HG03196 (cell line): ENCODE data around the gene ZAR1.
"Not testable (repeated sequence)": the region's sequence is repeated elsewhere in the genome, so short reads cannot be mapped to it uniquely, and the experiment has no call there.

Experiments
- ATAC-seq: cut with Tn5 transposase; IDR thresholded peaks from one replicate; pipeline ENCODE4 v1.9.1; 2021; ENCODE audit not compliant: unreplicated experiment

The ZAR1 gene, protein sequence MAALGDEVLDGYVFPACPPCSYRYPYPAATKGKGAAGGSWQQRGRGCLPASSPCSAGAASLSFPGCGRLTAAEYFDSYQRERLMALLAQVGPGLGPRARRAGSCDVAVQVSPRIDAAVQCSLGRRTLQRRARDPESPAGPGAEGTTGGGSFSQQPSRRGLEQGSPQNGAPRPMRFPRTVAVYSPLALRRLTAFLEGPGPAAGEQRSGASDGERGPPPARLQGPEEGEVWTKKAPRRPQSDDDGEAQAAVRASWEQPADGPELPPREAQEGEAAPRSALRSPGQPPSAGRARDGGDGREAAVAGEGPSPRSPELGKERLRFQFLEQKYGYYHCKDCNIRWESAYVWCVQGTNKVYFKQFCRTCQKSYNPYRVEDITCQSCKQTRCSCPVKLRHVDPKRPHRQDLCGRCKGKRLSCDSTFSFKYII

DNA sequence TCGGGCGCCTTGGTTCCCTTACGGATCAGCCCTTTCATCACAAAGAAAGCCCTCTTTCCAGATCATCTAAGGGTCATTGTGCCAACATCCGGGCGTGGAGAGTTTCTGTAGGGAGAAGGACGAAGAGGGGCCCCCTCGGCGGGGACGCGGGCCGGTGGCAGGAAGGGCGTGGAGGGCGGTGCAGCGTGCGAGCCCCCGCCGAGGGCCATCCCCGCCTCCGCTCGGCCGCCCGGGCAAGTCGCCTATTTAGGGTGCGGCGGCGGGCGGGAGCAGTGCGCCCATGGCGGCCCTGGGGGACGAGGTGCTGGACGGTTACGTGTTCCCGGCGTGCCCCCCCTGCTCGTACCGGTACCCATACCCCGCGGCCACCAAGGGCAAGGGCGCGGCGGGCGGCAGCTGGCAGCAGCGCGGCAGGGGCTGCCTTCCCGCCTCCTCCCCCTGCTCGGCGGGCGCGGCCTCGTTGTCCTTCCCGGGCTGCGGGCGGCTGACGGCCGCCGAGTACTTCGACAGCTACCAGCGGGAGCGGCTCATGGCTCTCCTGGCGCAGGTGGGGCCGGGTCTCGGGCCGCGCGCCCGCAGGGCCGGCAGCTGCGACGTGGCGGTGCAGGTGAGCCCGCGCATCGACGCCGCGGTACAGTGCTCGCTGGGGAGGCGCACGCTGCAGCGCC is at the start of gene ZAR1:
Gene ZAR1, plus strand, starts transcription at position 241 of the 668 bp plus-strand sequence. Its CDS starts 40 bp downstream, at position 281.
- no peak for ATAC-seq

DNA sequence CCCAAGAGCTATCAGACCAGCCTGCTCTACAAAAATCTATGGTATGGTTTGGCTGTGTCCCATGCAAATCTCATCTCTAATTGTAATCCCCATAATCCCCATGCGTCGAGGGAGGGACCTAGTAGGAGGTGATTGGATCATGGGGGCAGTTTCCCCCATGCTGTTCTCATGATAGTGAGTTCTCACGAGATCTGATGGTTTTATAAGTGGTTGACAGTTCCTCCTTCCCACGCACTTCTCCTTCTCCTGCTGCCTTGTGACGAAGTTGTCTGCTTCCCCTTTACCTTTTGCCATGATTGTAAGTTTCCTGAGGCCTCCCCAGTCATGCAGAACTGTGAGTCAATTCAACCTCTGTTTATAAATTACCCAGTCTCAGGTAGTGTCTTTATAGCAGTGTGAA is 49.1 kb upstream of the ZAR1 start:
- ATAC-seq: not testable (repeated sequence)

DNA sequence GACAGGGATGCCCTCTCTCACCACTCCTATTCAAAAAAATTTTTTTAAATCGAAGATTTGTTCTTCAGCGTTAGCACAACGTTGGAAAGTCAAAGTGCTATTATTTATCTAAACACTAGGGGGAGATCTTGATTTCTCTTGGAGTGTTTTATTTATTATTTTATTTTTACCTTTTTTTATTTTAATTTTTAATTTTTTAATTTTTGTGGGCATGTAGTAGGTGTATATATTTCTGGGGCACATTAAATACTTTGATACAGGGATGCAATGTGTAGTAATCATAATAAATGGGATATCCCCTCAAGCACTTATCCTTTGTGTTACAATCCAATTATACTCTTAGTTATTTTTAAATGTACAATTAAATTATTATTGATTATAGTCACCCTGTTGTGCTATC is 44.3 kb upstream of the ZAR1 start:
- no peak for ATAC-seq

DNA sequence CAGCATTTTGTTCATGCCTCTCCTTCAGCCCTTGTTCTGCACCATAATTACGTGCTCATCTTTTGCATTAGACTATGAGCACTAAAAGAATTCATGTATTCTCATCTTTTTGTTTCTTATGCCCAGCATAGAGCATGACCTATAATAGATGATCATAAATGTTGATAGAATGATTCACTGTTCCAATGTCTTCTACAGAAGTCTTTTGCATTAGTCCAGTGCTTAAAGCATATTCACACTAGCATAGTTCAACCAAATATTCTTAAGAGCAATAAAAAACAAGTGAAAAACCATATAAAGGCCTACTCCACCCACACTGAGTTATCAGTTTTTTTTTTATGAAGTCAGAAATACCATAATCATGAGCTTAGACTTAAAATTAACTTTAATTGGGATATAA is 43.4 kb upstream of the ZAR1 start:
- no peak for ATAC-seq

DNA sequence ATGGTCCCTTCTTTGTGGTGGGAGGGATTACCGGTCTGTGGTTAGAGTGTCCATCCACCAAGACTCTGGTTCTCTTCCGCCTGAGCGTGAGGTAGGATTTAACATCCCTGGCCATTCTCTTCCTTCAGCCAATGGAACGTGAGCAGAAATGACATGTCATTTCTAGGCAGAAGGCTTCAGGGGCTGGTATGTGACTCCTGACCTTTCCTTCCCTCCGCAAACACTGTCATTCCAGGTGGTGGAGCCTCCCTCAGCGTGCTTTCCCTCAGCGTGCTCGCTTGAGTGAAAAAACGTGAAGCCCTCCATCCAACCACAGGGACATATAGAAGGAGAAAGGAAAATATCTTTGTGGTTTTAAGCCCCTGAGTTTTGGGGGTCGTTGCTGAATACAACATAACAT is 40.9 kb upstream of the ZAR1 start:
- ATAC-seq: no peak

DNA sequence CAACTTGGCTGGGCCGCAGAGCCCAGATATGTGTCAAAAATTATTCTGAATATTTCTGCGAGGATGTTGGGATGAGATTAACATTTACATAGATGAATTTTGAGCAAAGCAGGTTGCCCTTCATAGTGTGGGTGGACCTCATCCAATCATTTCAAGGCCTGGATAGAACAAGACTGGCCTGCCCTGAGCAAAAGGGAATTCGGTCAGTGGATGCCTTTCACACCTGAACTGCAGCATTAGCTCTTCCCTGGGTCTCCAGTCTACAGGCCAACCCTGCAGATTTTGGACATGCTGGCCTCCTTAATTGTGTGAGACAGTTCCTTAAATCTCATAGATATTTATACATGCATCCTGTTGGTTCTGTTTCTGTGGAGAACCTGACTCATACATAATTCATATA is 39.3 kb upstream of the ZAR1 start:
- ATAC-seq: no peak

DNA sequence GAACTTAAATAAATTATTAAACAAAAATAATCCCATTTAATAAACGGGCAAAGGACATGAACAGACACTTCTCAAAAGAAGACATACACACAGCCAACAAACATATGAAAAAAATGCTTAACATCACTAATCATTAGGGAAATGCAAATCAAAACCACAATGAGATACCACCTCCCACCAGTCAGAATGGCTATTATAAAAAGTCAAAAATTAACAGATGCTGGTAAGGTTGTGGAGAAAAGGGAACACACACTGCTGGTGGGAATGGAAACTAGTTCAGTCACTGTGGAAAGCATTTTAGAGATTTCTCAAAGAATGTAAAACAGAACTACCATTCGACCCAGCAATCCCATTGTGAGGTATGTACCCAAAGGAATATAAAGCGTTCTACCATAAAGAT is 38.4 kb upstream of the ZAR1 start:
- not testable (repeated sequence) for ATAC-seq

DNA sequence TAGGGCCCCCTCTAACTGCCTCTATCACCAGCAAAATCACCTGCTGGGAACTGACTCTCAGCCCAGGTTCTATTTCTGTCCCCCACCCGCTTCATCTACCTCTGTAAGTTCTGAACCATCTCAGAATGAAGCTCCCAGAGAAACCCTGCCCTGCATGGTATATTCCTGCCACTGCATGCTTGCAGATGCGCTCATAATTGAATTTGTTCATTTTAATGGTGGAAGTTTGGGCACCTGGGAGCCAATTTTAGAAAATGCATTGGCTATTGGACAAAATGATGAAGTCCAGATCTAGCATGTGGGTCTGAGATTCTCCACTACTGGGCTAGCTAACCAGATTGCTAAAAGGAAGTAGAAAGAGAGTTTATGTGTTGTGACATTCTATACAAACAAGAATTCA is 35.5 kb upstream of the ZAR1 start:
- no peak for ATAC-seq

DNA sequence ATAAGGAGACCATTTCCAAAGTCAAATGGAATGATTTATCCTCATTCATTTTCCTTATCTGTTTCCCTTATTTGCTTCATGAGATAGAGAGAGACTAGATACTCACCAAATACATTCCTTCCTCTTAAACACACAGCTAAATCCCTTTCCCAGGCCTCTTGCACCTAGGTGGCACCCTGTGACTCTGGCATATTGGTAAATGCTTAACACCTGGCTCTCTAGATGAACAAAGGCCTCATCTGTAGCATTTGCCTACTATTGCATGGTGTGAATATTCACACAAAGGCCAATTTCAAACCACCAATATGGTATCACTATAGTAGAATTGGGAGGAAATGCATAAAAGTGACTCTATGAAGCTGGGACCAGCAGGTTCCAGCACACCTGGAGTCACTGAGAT is 29.1 kb upstream of the ZAR1 start:
- ATAC-seq: no peak

DNA sequence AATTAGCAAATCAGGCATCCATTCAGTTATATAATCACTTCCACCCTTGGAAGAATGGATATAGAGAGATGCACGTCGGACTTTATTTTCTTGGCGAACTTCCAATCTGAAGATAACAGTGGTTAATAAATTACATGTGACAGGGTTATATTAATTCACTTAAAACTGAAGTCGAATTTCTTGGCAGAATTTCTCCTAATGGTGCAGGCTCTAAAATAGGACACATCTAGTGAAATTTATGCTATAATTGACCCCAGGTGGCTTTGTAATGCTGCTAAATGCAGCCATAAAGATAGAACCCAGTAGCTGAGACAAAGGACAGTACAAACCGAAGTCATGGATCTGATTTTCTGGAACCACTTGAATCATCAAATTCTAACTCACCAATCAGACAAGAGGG is 27.7 kb upstream of the ZAR1 start:
- ATAC-seq: no peak

DNA sequence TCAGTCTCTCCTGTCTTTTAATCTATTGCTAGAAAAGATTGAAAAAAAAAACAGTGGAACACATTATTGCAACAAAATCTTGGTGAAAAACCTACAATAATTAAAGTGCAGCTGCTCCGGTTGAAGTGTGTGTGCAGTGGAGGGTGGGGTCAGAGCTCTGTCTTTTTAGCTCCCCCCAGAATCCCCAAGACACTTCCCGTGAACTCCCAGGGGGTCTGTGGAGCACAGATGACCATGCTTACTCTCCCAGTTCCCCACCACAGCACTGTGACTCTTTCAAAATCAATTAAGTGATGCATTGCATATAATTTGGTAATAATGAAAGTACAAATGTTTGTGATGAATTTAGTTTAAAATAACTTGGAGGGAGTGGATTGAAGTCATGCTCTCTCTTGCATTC is 22.6 kb upstream of the ZAR1 start:
- ATAC-seq: no peak

DNA sequence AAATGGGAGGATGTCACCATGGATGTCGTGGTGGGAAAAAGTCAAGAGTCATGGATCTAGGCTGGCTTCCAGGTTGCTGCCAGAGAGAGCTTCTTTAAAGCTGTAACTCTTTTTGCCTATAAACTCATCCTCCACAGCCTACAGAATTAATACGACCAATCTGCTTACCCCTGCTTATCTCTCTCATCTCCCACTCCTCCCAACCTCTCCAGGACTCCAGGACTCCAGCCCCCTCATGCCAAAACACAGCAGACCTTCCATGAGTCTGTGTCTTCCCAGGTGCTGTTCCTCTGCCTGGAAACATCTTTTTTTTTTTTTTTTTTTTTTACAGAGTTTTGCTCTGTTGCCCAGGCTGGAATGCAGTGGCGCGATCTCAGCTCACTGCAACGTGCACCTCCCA is 22.2 kb upstream of the ZAR1 start:
- no peak for ATAC-seq

DNA sequence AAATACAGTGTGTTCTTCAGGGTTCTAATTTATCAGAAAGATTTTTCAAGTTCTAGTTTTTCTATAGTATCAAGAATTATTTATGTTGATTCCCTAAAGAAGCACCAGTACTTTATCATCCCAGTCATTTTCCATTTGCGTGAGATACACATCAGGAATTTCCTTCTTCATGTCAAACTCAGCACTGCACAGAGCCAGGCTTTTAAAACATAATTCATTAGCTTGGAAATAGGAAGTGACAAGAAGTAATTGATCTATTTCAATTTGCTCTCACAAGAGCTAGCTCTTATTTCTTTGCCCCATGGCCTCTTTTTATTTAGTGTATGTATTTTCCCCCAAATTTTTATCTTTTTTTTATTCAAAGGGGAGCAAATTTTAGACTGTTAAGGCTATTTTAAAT is 19.9 kb upstream of the ZAR1 start:
- ATAC-seq: no peak

DNA sequence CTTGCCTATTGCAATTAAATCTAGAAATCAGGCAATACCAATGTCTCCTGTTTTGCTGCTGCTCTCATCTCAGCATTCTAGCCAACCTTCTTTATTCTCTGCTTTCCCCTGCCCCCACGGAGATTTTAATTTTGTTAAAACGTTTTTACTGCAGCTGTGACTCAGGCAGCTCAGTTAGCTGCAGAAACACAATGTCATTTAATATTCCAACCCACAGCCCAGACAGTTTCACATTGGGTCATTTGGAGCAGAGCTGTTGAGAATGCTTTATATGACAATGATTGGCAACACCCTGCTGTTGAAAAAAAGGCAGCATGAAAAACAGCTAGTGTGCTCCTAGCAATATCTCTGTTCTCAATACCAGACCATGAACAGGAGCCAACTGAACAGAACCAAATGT is 19.5 kb upstream of the ZAR1 start:
- no peak for ATAC-seq

DNA sequence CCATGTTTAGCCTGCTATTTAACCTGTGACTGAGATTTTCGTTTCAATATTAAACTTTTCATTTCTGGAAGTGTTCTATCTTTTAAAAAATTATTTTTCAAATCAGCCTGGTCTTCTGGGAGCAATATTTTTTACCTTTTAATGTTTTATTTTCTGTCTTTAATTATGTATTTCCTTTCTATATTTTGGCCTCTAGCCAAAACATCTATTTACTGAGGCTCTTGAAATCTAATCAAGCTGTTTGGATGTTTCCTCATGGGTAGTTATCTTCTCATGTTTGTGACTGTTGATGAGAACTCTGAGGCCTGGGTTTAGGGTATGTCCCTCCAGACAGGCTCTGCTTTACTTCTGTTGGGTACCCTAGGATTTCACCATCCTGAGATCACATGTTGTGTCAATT is 17.3 kb upstream of the ZAR1 start:
- no peak for ATAC-seq

DNA sequence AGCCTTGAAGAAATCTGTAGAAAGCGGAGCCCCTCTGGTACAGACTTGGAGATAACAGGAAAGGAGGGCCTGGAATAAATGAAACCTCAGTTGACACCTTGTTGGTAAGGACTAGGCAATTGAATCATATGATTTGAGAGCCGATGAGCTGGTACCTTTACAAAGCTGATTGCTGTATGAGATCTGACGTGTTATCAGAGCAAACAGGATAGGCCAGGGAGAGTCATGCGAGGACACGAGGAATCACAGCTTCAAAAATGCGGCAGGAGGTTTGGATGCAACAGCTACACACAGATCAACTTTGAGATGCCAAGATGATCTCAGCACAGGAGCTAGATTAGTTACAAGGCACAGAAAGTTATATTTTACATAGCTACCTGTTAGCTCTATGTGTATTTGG is 14.3 kb upstream of the ZAR1 start:
- no peak for ATAC-seq

DNA sequence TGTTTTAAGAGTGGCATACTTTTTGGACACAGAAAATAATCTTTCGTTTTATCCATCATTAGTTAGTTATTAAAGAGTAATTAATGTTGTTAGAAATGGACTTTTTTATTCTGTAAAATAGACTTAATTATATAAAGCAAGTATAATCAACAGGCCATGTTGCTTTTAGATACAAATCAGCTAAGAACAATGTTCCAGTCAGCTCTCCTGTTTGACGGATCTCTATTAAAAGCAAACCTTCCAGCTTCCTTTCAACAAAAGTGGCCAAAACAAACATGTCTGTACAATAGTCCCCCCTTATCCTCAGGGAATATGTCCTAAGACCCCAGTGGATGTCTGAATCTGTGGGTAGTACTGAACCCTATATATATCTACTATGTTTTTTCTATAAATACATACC is 11.8 kb upstream of the ZAR1 start:
- ATAC-seq: no peak

DNA sequence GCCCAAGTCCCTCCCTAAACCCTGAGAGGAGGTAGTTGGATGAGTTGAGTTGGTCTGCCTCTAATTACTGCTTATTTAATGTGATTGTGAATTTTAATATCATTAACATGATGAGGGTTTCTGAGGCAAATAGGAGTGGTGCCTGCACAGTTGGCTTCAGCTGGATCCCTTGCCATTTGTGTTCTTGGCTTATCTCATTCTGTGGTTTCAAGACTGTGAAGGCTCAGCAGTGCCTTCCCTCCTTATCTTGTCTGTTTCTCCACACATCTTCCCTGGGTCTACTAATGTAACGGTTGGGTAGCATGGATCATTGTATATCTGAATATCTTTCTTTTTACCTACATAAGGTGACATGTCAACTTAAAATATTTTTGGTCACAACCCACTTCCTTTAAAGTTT is 8.5 kb upstream of the ZAR1 start:
- no peak for ATAC-seq

DNA sequence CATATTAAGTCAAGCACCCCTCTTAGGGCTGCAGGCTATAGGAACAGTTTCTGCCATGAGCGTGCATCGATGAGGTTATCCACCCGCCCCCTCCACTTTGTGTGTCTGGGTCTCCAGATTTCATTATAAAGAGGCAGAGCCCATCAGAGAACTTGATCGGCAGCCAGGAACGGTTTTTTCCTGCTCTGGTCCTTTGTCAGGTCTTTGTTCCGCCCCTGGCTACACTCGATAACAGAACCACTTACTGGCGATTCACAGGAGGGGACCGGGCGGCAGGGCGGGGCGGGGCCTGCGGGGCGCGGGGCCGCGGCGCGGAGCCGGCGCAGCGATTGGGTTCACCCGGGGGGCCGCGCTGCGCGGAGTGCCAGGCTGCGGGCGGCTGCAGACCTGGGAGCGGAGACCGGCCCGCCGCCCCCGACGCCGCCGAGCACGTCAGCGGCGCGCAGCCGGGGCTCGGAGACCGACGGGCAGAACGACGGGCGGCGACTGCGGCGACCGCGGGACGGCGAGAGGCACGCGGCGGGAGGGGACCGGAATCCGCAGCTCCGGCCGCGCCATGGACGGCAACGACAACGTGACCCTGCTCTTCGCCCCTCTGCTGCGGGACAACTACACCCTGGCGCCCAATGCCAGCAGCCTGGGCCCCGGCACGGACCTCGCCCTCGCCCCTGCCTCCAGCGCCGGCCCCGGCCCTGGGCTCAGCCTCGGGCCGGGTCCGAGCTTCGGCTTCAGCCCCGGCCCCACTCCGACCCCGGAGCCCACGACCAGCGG is 6.9 kb upstream of the ZAR1 start, which contains the start of gene SLC10A4:
Gene SLC10A4, plus strand, starts transcription at position 338 of the 771 bp plus-strand sequence. Its CDS starts 219 bp downstream, at position 557.
- ATAC-seq: no peak

DNA sequence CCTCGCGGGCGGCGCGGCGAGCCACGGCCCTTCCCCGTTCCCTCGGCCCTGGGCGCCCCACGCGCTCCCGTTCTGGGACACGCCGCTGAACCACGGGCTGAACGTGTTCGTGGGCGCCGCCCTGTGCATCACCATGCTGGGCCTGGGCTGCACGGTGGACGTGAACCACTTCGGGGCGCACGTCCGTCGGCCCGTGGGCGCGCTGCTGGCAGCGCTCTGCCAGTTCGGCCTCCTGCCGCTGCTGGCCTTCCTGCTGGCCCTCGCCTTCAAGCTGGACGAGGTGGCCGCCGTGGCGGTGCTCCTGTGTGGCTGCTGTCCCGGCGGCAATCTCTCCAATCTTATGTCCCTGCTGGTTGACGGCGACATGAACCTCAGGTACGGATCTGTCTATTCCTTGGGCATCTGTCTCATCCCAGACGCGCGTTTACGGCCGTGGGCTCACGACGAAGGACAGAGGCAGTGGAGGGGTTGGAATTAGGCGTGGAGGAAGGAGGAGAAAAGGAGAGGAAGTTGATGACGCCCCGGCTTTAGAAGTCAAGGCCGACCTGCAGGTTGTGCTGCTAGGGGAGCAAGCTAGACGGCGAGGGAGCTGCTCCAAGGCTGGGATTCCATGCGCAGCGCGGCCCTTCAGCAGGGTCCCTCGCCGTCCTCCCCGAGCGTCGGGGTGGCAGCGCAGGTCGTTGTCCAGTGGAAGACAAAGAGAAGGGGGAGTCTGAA is 6.1 kb upstream of the ZAR1 start:
- ATAC-seq: no peak

DNA sequence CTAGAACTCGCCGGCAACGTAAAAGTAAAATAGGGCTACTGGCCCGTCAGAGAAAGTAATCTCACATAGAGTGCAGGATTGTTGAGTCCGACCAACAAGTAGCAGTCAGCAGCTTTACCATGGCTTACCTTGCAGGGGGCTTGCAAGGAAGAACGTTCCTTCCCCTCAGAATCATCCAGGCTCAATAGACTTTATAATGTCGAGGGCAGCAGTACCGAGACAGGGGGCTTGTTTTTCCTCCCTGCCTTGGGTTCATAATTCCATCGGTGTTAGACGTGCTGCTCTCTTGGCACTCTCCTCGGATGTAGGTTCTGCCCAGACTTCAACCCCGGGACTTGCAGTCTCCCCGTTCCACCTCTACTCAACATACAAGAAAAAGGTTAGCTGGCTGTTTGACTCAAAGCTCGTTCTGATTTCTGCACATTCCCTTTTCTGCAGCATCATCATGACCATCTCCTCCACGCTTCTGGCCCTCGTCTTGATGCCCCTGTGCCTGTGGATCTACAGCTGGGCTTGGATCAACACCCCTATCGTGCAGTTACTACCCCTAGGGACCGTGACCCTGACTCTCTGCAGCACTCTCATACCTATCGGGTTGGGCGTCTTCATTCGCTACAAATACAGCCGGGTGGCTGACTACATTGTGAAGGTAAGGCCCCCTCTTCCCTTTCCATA is 5.4 kb upstream of the ZAR1 start:
- ATAC-seq: no peak
